Right ventricle myocardium inferior (tissue), 1 donor: Measurements from ENCODE around the gene PJA1. TPM values are rescaled to one million over a fixed set of nuclear protein-coding genes. Genes with fewer than 3 reads are reported as not detected.

Experiments
- ATAC-seq: fragments of 200-7000 bp; cut with Tn5 transposase; one replicate; pipeline ENCODE4 v1.9.1; 2020; ENCODE audit warnings: mild to moderate bottlenecking, moderate library complexity
- DNase-seq: peaks from one replicate; pipeline ENCODE4 v3.0.0; 2021; ENCODE audit errors: missing footprints
- intact Hi-C: fragments of 100-400 bp; cut with DNase I; formaldehyde crosslinking; loops from one replicate; pipeline ENCODE4 v1.11.0; 2022
- total RNA-seq: library from RNA; stranded (reverse); fragmentation: NEBNext Ultra II Directional; extraction: Animal tissue kit (Norgen Biotek cat#: 25700); gene quantifications from one replicate; pipeline ENCODE4 v1.2.1, GENCODE V29; 2021
- donor health status: DM: no; HTN: yes; CAD: no; lungs with severe emphysema.

PJA1 gene
- total RNA-seq, 1 donor from 2014 or later, result 12.6 TPM

DNA sequence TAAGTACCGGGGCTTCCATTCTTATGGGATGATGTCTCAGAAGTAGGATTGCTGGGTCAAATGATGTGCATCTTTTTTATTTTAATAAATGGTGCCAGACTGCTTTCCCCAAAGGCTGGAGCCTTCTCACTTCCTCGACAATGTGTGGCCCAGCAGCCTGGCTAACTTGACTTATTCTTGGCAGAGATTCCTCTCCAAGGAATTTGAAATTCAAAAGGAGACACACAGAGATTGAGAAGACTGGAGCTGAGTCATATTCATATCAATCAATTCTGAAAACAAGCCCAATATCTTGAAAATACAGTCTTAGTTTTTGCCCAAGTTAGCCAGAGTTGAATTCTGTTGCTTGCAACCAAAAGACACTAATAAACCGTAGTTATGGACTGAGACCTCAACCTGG is 10.8 kb upstream of the PJA1 start:
- DNase-seq, result no peak
- intact Hi-C loops, result no loop called here
- ATAC-seq, result no peak

- ATAC-seq, result no peak
- DNase-seq, result no peak
- intact Hi-C loops, result no loop called here
Measured at GRCh38 chrX:69173906-69174305, 8.7 kb upstream of the PJA1 start.

DNA sequence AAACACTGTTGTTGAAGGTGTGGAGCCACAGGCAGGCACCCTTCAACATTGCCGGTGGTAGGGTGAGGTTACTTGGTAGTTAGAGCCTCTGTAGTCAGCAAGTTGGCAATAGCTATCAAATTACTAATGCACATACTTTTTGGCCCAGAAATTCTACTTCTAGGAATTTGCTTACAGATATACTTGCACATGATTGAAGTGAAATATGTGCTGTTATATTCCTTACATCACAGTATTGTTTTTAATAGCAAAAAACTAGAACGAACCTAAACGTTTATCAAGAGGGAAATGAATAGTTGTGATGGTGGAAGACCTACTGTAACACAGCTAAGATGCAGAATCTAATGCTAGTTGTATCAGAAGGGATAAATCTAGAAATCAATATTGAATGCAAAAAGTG is 7.7 kb upstream of the PJA1 start:
- intact Hi-C loops, result no loop called here
- DNase-seq (no peak), ATAC-seq (no peak)

DNA sequence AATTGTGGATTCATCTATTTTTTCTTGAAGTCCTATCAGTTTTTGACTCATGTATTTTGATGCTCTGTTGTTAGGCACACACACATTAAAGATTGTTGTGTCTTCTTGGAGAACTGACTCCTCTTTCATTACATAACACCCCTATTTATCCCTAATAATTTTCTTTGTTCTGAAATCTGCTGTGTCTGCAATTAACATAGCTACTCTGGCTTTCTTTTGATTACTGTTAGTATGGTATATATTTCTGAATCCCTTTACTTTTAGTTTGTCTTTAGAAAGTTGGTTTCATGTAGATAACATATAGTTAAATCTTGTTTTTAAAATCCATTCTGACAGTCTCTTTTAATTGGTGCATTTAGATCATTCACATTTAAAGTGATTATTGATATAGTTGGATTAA is 5.1 kb upstream of the PJA1 start:
- intact Hi-C loops, result no loop called here
- ATAC-seq, result no peak
- no peak for DNase-seq

GRCh38 chrX:69163936-69164741 is 1.1 kb downstream of the PJA1 start:
- ATAC-seq, result peak; percentile 52
- intact Hi-C loops, result loop anchor here (10.0 kb wide), 1 partner anchor 339 kb away; the partner anchor contains the start of gene EFNB1
- no peak for DNase-seq

DNA sequence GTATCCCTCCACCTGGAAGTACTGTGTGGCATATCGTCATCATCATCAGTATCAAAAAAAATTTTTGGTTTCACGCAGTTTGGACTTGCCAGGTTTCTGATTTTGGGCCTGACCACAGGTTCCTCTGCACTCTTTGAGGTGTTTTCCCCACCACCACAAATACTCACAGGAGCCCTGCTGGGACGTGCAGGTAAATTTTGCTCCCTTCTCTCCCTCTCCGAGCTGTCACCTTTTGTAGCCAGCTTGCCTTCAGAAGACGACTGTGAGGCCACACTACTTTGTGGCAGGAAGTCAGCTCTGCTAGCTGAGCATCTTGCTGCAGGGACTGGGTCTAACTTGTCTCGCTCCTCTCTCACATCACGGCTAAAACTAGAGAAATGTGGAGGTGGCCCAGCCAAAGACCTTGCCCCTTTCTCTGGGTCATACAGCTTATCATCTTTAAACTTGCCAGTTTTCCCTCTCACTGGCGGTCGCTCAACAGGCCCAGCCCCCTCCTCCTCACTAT is 2.8 kb downstream of the PJA1 start:
- intact Hi-C loops, result loop anchor here (10.0 kb wide), 1 partner anchor 338 kb away; the partner anchor contains the start of gene EFNB1
- DNase-seq (no peak), ATAC-seq (no peak)

GRCh38 chrX:69161786-69162349 is 3.4 kb downstream of the PJA1 start:
- intact Hi-C loops, result loop anchor here (10.0 kb wide), 1 partner anchor 337 kb away; the partner anchor contains the start of gene EFNB1

DNA sequence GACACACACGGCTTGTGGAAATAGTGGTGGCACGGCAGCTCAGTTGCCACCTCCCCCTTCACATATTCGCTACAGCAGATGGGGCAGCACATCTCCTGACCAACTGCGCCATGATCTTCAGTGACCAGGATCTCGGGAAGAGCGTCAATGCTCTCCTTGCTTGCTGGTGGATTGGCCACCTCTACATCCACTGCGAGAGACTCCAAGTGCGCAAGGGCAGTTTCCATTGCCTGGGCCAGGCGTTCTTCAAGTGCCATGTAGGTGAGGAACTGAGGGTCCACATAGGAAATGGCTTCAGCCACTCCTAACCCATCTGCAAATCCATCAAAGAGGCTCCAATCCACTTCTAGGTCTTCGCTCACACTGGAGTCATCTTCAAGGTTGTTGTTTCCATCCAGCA is 3.9 kb downstream of the PJA1 start:
- ATAC-seq, result no peak
- intact Hi-C loops, result loop anchor here (10.0 kb wide), 1 partner anchor 337 kb away; the partner anchor contains the start of gene EFNB1
- DNase-seq, result no peak

More at GRCh38 chrX:69161786-69162349, 3.4 kb downstream of the PJA1 start:
- ATAC-seq (no peak), DNase-seq (no peak)

- ATAC-seq (peak; percentile 72), DNase-seq (no peak)
- intact Hi-C loops, result no loop called here
Measured at GRCh38 chrX:69158166-69158980, 6.9 kb downstream of the PJA1 start.

DNA sequence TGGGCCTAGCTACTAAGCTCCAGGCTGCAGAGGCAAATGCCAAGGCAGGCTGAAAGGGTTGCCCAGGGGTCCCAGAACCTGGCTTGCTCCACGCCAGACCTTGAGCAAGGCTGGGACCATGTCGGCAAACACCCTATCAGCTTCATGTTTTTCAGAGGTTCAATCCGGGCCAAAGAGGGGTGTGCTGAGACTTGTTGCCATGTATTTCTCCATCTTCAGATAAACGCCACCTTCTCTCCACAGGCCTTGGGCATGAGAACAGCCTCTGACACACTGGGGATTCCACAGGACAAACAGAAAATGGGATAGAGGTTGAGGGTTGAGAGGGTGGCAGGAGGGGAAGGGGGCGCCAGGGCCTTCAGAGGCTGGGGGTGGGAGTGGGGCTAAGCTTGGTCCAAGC is 8.6 kb downstream of the PJA1 start:
- DNase-seq (no peak), ATAC-seq (no peak)
- intact Hi-C loops, result no loop called here

GRCh38 chrX:69155786-69156520 is 9.3 kb downstream of the PJA1 start:
- ATAC-seq (no peak), DNase-seq (no peak)
- intact Hi-C loops, result no loop called here

GRCh38 chrX:69154051-69154450 is 11.2 kb downstream of the PJA1 start:
- no peak for ATAC-seq
- intact Hi-C loops, result no loop called here

DNA sequence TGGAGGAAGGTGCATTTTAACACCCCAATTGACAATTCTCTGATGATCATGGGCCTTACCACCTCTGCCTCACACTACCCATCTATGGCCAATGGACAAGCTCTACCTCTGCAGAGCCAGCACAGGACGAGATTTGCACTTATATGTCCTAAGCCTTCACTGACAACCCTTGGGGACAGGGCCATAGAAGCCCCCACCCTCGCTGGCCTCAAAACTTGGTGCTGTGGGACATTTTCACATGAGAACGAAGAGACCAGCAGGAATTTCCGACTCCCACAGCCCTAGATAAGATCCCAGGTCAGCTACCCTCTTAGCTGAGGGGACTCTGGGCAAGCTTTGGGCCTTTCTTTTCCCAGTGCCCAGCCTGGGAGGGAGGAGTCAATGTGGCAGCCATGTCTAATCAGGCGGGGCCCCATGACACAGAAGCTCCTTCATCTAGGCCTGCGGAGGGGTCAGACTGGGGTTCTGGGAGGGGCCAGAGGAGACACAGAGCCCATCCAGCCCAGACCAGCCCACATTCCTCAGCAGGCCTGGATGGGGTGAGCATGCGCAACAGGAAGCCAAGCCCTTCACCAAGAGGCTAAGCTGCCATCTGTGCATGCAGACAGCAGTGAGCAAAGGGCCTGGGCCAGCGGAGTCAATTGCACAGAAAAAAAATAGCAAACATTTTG is 12.1 kb downstream of the PJA1 start:
- intact Hi-C loops, result no loop called here
- ATAC-seq (no peak), DNase-seq (no peak)

More at GRCh38 chrX:69154051-69154450, 11.2 kb downstream of the PJA1 start:
- no peak for DNase-seq

DNA sequence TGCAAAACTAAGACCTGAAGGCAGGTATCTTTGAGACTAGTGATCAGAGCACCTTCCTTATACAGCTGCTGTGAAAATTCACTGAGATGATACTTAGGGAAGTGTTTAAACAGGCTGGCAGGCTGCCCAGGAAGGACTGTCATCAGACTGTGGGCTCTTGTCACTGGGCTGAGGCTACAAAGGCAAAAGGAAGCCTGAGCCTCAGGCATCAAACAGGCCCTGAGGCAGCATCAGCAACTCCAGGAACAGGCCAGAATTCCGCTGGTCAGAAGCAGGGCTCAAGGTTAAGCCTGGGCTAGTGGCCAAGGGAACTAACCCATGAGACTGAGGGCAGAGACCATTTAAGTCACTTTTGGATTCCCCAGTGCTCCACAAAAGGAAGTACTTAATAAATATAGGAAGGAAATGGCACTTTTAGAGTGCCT is 12.8 kb downstream of the PJA1 start:
- intact Hi-C loops, result no loop called here
- ATAC-seq (no peak), DNase-seq (no peak)

DNA sequence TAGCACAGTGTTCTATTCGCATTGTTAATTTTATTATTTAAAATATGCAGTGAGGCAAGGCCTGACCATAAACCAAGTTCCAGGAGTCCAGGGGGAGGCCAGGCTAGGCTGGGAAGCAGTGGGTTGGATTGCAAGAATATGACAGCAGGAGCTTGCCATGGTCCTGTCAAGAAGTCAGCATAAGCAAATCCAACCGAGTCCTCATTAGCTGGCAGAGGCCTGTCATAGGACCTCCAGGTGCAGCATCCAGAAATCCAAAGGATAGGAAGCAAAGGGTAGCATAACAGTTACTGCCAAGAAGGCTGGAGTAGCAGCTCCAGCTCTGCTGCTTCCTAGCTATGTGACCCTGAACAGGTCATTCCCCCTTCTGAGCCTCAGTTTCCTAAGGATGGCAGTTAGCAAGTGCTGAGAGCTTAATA is 13.4 kb downstream of the PJA1 start:
- no peak for ATAC-seq
- DNase-seq, result no peak
- intact Hi-C loops, result no loop called here

DNA sequence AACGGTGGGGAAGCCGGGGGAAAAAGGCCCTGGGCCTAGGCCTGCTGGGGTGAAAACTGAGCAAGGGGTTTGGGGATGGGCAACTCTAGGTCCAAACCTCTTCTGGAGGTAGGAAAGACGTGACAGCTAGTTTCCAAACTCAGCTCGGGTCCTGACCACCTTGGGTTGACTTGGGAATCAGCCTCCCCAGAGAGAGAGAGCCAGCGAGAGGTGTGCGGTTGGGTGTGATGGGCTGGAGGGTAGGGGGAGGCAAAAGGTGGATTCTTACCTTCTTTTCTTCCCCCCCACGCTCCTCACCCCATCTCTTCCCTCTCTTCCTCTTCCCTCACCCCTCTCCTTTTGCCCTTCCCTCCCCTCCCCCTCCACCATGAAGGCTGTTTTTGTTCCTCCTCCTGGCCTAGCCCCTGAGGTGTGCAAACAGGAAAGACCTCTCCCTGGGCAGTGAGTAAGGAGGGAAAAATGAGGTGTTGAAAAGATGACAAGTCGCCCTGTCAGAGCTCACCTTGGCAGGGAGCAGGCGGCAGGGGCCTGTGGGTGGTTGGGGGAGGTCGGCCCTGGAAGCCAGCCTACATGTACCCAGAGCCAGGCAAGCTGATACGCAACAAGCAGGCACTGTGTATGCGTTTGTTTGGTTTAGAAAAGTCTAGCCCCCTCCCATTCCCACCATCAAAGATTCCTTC is 14.8 kb downstream of the PJA1 start:
- ATAC-seq, result no peak
- intact Hi-C loops, result no loop called here
- no peak for DNase-seq

GRCh38 chrX:69149466-69150280 is 15.6 kb downstream of the PJA1 start:
- intact Hi-C loops, result no loop called here
- ATAC-seq (no peak), DNase-seq (no peak)
